ENCODE measurements around the gene SLC5A11. TPM values are rescaled to one million over a fixed set of nuclear protein-coding genes. Genes with fewer than 3 reads are reported as not detected.

Gene SLC5A11
- polyA plus RNA-seq, 1 experiment = not detected

DNA sequence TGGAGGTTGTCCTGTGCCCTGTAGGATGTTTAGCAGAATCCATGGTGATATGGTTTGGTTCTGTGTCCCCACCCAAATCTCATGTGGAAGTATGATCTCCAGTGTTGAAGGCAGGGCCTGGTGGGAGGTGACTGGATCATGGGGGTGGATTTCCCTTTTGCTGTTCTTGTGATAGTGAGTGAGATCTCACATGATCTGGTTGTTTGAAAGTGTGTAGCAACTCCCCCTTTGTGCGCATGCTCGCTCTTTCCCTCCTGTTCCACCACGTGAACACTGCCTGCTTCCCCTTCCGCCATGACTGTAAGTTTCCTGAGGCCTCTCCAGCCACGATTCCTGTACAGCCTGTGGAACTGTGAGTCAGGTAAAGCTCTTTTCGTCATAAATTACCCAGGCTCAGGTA, 107.5 kb downstream of the SLC5A11 start:
- Histone ChIP-seq H3K4me3 (ENCODE audit: low read depth, low read length) (no peak overlapping the region), H3K27ac (ENCODE audit: low read depth, low read length) (no peak overlapping the region), H3K9me3 (ENCODE audit: control insufficient read depth, insufficient read depth, low read length) (no peaks in the 10 kb centered on the region), H3K27me3 (ENCODE audit: control insufficient read depth, insufficient read depth, low read length) (no peaks in the 10 kb centered on the region)
- DNase-seq (ENCODE audit: low read depth, low spot score) = no peak
- TF ChIP-seq, protein P1, sequence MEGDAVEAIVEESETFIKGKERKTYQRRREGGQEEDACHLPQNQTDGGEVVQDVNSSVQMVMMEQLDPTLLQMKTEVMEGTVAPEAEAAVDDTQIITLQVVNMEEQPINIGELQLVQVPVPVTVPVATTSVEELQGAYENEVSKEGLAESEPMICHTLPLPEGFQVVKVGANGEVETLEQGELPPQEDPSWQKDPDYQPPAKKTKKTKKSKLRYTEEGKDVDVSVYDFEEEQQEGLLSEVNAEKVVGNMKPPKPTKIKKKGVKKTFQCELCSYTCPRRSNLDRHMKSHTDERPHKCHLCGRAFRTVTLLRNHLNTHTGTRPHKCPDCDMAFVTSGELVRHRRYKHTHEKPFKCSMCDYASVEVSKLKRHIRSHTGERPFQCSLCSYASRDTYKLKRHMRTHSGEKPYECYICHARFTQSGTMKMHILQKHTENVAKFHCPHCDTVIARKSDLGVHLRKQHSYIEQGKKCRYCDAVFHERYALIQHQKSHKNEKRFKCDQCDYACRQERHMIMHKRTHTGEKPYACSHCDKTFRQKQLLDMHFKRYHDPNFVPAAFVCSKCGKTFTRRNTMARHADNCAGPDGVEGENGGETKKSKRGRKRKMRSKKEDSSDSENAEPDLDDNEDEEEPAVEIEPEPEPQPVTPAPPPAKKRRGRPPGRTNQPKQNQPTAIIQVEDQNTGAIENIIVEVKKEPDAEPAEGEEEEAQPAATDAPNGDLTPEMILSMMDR (IDR thresholded peaks at IDR 0.05; ENCODE audit: low read depth, low read length) = no peak
- ChIA-PET CTCF (no interaction called here), POLR2A (no interaction called here)

DNA sequence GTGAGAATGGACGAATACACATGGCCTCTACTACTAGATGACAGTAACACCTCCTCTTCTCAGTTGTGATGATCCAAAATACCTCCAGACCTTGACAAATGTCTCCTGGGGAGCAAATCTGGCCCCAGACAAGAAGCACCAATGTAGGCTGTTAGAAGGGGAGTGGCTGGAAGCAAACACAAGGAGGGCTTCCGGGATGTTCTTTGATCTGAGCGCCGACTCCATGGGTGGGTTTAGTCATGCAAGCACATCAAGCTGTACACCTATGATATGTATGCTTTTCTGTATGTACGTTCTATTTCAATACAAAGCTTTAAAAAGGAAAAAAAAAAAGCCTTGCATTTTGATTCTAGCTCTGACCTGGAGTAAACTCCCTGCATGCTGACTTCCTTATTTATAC, 108.0 kb downstream of the SLC5A11 start:
- POLR2A ChIA-PET = no interaction called here
- DNase-seq (ENCODE audit: low read depth, low spot score) = no peak
- H3K4me3 ChIP-seq (ENCODE audit: low read depth, low read length) = no peak overlapping the region
- no peaks in the 10 kb centered on the region for H3K9me3 ChIP-seq (ENCODE audit: control insufficient read depth, insufficient read depth, low read length)
- no peak overlapping the region for H3K27ac ChIP-seq (ENCODE audit: low read depth, low read length)
- CTCF ChIA-PET = interaction anchor here (0.8 kb wide), 1 partner anchor 62 kb away, joined by 6 read pairs; no protein-coding TSS in a partner anchor
- TF ChIP-seq, protein P1 (IDR thresholded peaks at IDR 0.05; ENCODE audit: low read depth, low read length) = no peak
- no peaks in the 10 kb centered on the region for H3K27me3 ChIP-seq (ENCODE audit: control insufficient read depth, insufficient read depth, low read length)

DNA sequence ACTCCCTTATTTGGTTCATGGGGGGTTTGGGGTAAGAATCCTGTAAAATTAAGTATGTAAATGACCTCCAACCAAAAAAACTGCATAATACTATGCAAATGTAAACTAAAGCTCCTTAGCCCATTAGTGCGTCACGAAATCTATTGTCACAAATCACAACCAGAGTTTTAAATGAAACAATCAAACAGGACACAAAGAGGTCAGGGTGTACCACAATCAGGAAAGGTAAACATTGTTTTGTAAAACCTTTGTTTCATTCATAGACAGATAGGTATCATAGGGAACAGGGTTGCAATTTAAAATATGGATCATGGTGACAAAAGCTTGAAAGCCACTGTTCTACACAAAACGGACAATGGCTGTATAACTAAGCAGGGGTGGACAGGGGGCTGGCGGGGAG, 108.4 kb downstream of the SLC5A11 start:
- Histone ChIP-seq H3K4me3 (ENCODE audit: low read depth, low read length) (no peak overlapping the region), H3K27ac (ENCODE audit: low read depth, low read length) (no peak overlapping the region), H3K27me3 (ENCODE audit: control insufficient read depth, insufficient read depth, low read length) (no peaks in the 10 kb centered on the region), H3K9me3 (ENCODE audit: control insufficient read depth, insufficient read depth, low read length) (no peaks in the 10 kb centered on the region)
- POLR2A ChIA-PET = no interaction called here
- no peak for DNase-seq (ENCODE audit: low read depth, low spot score)
- TF ChIP-seq, protein P1 (IDR thresholded peaks at IDR 0.05; ENCODE audit: low read depth, low read length) = no peak
- CTCF ChIA-PET = interaction anchor here (0.8 kb wide), 1 partner anchor 62 kb away, joined by 6 read pairs; no protein-coding TSS in a partner anchor

DNA sequence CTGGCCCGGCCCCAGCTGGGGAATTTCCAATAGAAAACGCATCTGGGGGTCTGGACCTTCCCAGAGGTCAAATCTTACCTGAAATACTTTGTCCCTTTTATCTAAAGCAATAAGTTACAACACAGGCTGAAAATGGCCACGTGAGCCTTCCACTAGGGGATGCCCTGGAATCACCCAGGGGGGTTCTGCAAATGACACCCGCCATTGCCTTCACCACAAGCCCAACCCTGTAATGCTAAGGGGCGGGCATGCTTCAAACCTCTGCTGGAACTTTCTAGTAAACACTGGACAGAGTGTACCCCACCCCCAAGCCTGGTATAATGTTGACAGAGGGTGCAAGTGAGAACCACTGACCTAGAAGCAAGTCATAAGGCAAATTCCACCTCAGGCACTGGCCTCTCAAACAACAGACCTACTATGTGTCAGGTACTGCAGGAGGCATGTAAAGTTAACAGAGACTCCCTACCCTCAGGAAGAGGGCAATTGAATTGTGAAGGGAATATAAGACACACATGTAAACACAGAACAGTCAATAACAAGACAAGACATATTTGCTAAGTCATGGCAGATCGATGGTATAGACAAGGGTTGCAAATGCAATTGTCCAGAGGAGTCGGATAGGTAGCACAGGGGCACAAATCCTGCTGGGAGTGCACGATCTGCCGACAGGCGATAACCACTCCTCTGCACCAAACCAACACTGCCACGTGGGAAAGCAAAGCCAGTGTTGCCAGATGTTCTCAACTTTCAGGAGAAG, 110.4 kb downstream of the SLC5A11 start:
- Histone ChIP-seq H3K9me3 (ENCODE audit: control insufficient read depth, insufficient read depth, low read length) (no peaks in the 10 kb centered on the region), H3K4me3 (ENCODE audit: low read depth, low read length) (no peak overlapping the region), H3K27me3 (ENCODE audit: control insufficient read depth, insufficient read depth, low read length) (no peaks in the 10 kb centered on the region), H3K27ac (ENCODE audit: low read depth, low read length) (no peak overlapping the region)
- ChIA-PET CTCF (interaction anchor here (1.4 kb wide), 1 partner anchor 9 kb away, joined by 6 read pairs; no protein-coding TSS in a partner anchor), POLR2A (interaction anchor here (1.2 kb wide), 1 partner anchor 9 kb away, joined by 3 read pairs; no protein-coding TSS in a partner anchor)
- DNase-seq (ENCODE audit: low read depth, low spot score) = no peak
- TF ChIP-seq, protein P1 (IDR thresholded peaks at IDR 0.05; ENCODE audit: low read depth, low read length) = no peak

DNA sequence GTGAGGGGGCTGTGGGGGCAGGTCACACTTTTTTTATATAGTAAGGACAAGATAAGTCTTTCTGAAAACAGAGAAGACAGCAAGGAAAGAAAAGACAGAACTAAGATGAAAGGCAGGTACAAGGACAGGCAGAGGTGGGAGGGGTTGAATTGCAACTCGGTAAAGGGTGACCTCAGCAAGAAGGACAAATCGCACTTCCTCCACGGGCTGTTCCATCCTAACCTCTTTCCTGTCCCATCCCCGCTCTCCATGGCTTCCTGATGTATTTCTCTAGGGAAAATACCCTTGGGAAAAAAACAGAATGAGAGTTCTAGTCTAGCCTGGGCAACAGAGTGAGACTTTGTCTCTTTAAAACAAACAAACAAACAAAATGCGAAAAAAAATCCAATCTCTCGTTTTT, 112.1 kb downstream of the SLC5A11 start:
- no peaks in the 10 kb centered on the region for H3K27me3 ChIP-seq (ENCODE audit: control insufficient read depth, insufficient read depth, low read length)
- POLR2A ChIA-PET = no interaction called here
- TF ChIP-seq, protein P1 (IDR thresholded peaks at IDR 0.05; ENCODE audit: low read depth, low read length) = no peak
- no peak overlapping the region for H3K4me3 ChIP-seq (ENCODE audit: low read depth, low read length)
- DNase-seq (ENCODE audit: low read depth, low spot score) = no peak
- CTCF ChIA-PET = no interaction called here
- no peak overlapping the region for H3K27ac ChIP-seq (ENCODE audit: low read depth, low read length)
- no peaks in the 10 kb centered on the region for H3K9me3 ChIP-seq (ENCODE audit: control insufficient read depth, insufficient read depth, low read length)

Measured in AG04450 (cell line).